OCI-LY3 (cell line): ENCODE measurements around the gene REEP2.

Experiments
- H2AFZ ChIP-seq: fragments of 200-600, 300-600 bp; shearing (Covaris generic); 2 replicates; pipeline ENCODE4 v1.6.0; 2014; ENCODE audit warnings: antibody characterized with exemption, low read depth, low read length
- H3K27ac ChIP-seq: fragments of 200-600, 300-600 bp; sonication (generic); 2 replicates; pipeline ENCODE4 v1.5.1; 2014; ENCODE audit warnings: mild to moderate bottlenecking, low read length, moderate library complexity, mixed read lengths
- H3K27me3 ChIP-seq: fragments of 200-600, 300-600 bp; sonication (generic); 2 replicates; pipeline ENCODE4 v1.6.1; 2014; ENCODE audit warnings: low read depth, low read length, mixed read lengths
- H3K36me3 ChIP-seq: fragments of 200-600, 300-600 bp; sonication (generic); replicated peaks from 2 replicates; pipeline ENCODE3; 2014; ENCODE audit warnings: low read depth, low read length, mixed read lengths
- H3K4me1 ChIP-seq: fragments of 300-600, 200-600 bp; sonication (generic); 2 replicates; pipeline ENCODE4 v1.6.1; 2014; ENCODE audit warnings: low read length, mixed read lengths
- H3K4me2 ChIP-seq: fragments of 200-600, 300-600 bp; sonication (generic); 2 replicates; pipeline ENCODE4 v1.6.1; 2014; ENCODE audit warnings: low read length, mixed read lengths
- H3K4me3 ChIP-seq: fragments of 300-600, 200-600 bp; sonication (generic); 2 replicates; pipeline ENCODE4 v1.5.1; 2014; ENCODE audit warnings: antibody characterized with exemption, mild to moderate bottlenecking, low read length, moderate library complexity
- H3K79me2 ChIP-seq: fragments of 300-600, 200-600 bp; shearing (Covaris generic); 2 replicates; pipeline ENCODE4 v1.6.1; 2014; ENCODE audit warnings: mild to moderate bottlenecking, low read length, mixed read lengths
- H3K9ac ChIP-seq: fragments of 300-600, 200-600 bp; shearing (Covaris generic); 2 replicates; pipeline ENCODE4 v1.6.0; 2014; ENCODE audit warnings: mild to moderate bottlenecking, low read length, moderate library complexity
- H3K9me3 ChIP-seq: fragments of 200-600, 300-600 bp; shearing (Covaris generic); 2 replicates; pipeline ENCODE4 v1.6.1; 2014; ENCODE audit warnings: low read length, mixed read lengths; ENCODE audit not compliant: insufficient read depth
- H4K20me1 ChIP-seq: fragments of 200-600, 300-600 bp; sonication (generic); 2 replicates; pipeline ENCODE4 v1.6.1; 2016; ENCODE audit warnings: low read length, mixed read lengths; ENCODE audit not compliant: insufficient read depth
- CTCF ChIP-seq: fragments of 200-600, 300-600 bp; sonication (generic); IDR thresholded peaks from 2 replicates; pipeline ENCODE4 v1.5.1; 2014; ENCODE audit warnings: antibody characterized with exemption, low read length, low read depth
- EZH2phosphoT487 ChIP-seq: fragments of 200-600 bp; shearing (Covaris generic); IDR thresholded peaks from 2 replicates; pipeline ENCODE4 v1.6.1; 2018; ENCODE audit warnings: antibody characterized with exemption, mixed run types, low read depth

REEP2 gene

GRCh38 chr5:138491284-138491648 is 52.4 kb downstream of the REEP2 start:
- Histone ChIP-seq H3K9ac (no peak overlapping the region), H3K4me2 (peak overlapping the region; percentile 62; the same call in 1 of the 2 replicates), H3K4me1 (no peaks in the 10 kb centered on the region)

GRCh38 chr5:138491669-138492559 is 53.1 kb downstream of the REEP2 start:
- Histone ChIP-seq H3K4me3 (peak overlapping the region; percentile 68), H2AFZ (no peak overlapping the region), H3K9ac (no peak overlapping the region), H3K27ac (no peak overlapping the region), H3K36me3 (no peaks in the 10 kb centered on the region), H3K27me3 (peaks cover 17% of the 10 kb centered on the region), H3K79me2 (no peaks in the 10 kb centered on the region), H3K4me2 (peak overlapping the region; percentile 62), H3K4me1 (no peaks in the 10 kb centered on the region), H4K20me1 (no peaks in the 10 kb centered on the region), H3K9me3 (no peaks in the 10 kb centered on the region)
- TF ChIP-seq CTCF (no peak), EZH2phosphoT487 (no peak)

More at GRCh38 chr5:138491284-138491648, 52.4 kb downstream of the REEP2 start:
- no peaks in the 10 kb centered on the region for H3K79me2 ChIP-seq
- TF ChIP-seq CTCF (no peak), EZH2phosphoT487 (no peak)
- H3K27me3 ChIP-seq = peaks cover 17% of the 10 kb centered on the region
- H3K9me3 ChIP-seq = no peaks in the 10 kb centered on the region
- no peak overlapping the region for H2AFZ ChIP-seq
- no peaks in the 10 kb centered on the region for H3K36me3 ChIP-seq
- no peak overlapping the region for H3K27ac ChIP-seq
- no peak overlapping the region for H3K4me3 ChIP-seq
- no peaks in the 10 kb centered on the region for H4K20me1 ChIP-seq

GRCh38 chr5:138492560-138493045 is 53.7 kb downstream of the REEP2 start:
- H3K27me3 ChIP-seq = peaks cover 17% of the 10 kb centered on the region
- no peak overlapping the region for H2AFZ ChIP-seq
- H3K9me3 ChIP-seq = no peaks in the 10 kb centered on the region
- no peaks in the 10 kb centered on the region for H4K20me1 ChIP-seq
- peak overlapping the region; percentile 68 for H3K4me3 ChIP-seq
- H3K9ac ChIP-seq = no peak overlapping the region
- H3K27ac ChIP-seq = no peak overlapping the region
- H3K4me2 ChIP-seq = peak overlapping the region; percentile 62
- no peaks in the 10 kb centered on the region for H3K4me1 ChIP-seq
- TF ChIP-seq CTCF (no peak), EZH2phosphoT487 (no peak)
- no peaks in the 10 kb centered on the region for H3K79me2 ChIP-seq
- no peaks in the 10 kb centered on the region for H3K36me3 ChIP-seq

GRCh38 chr5:138495351-138495750 is 56.5 kb downstream of the REEP2 start:
- Histone ChIP-seq H3K4me3 (no peak overlapping the region), H3K36me3 (no peaks in the 10 kb centered on the region), H3K9me3 (no peaks in the 10 kb centered on the region), H4K20me1 (no peaks in the 10 kb centered on the region), H2AFZ (no peak overlapping the region), H3K79me2 (no peaks in the 10 kb centered on the region), H3K27me3 (peaks cover 9% of the 10 kb centered on the region), H3K4me1 (no peaks in the 10 kb centered on the region), H3K4me2 (no peak overlapping the region), H3K27ac (no peak overlapping the region), H3K9ac (no peak overlapping the region)
- TF ChIP-seq EZH2phosphoT487 (no peak), CTCF (no peak)
